ENCODE measurements around the gene PCNX1. TPM values are rescaled to one million over a fixed set of nuclear protein-coding genes. Genes with fewer than 3 reads are reported as not detected.

PCNX1 gene
- total and polyA plus RNA-seq, 2 of the 4 experiments (the other 2 are of a cell fraction), result 15.0 to 43.7 TPM

GRCh38 chr14:71148627-71149026, 241.4 kb downstream of the PCNX1 start:
- ATAC-seq (ENCODE audit: low read depth) (no peak), DNase-seq (no peak)
- H2BK120ac ChIP-seq (ENCODE audit: low read depth, low read length), result no peak overlapping the region
- H3K36me3 ChIP-seq (ENCODE audit: control insufficient read depth, insufficient read depth, low read length), result no peaks in the 10 kb centered on the region
- no peak overlapping the region for H3K4me3 ChIP-seq (ENCODE audit: insufficient read depth, low read depth, low read length)
- in situ Hi-C loops (cut with MboI; ENCODE audit: low sequenced_read_pairs), result loop anchor here (10.0 kb wide), 1 partner anchor 166 kb away; no protein-coding TSS in a partner anchor
- H3K9ac ChIP-seq (ENCODE audit: low read depth, low read length), result no peak overlapping the region
- dilution Hi-C loops (cut with HindIII; ENCODE audit: low sequenced_read_pairs, unreplicated experiment), result no loop called here
- TF ChIP-seq USF2 (IDR thresholded peaks at IDR 0.05; ENCODE audit: low read depth, low read length) (no peak), MAFK (IDR thresholded peaks at IDR 0.05; ENCODE audit: low read depth, low read length) (no peak)
- no peak overlapping the region for H2AK9ac ChIP-seq (replicated peaks; ENCODE audit: low read depth, low read length, poor library complexity)
- peaks cover 2% of the 10 kb centered on the region; the same call in 1 of the 2 replicates for H3K4me1 ChIP-seq (ENCODE audit: control insufficient read depth, insufficient read depth, low read length)
- no peaks in the 10 kb centered on the region for H4K20me1 ChIP-seq (ENCODE audit: insufficient read depth, low read length)
- no peak overlapping the region for H3K27ac ChIP-seq (ENCODE audit: insufficient read depth, low read length)
- H2BK5ac ChIP-seq (ENCODE audit: low read depth, low read length, poor library complexity, severe bottlenecking), result no peak overlapping the region
- no peak overlapping the region for H4K5ac ChIP-seq (ENCODE audit: low read depth, low read length)
- no peak overlapping the region for H3K4ac ChIP-seq (ENCODE audit: low read depth, low read length)
- no peak overlapping the region for H4K8ac ChIP-seq (ENCODE audit: low read depth in 2 of 2, low read length in 2 of 2)
- H2BK15ac ChIP-seq (ENCODE audit: low read depth, low read length), result no peak overlapping the region
- no peak overlapping the region for H2AFZ ChIP-seq (replicated peaks; ENCODE audit: low read length, poor library complexity)
- ChIA-PET POLR2A (ENCODE audit: unreplicated experiment) (no interaction called here), CTCF (no interaction called here)
- intact Hi-C loops (cut with micrococcal nuclease), result no loop called here
- H3K79me1 ChIP-seq (ENCODE audit: low read depth in 1 of 2, low read length in 2 of 2), result no peaks in the 10 kb centered on the region
- no peak overlapping the region for H3K4me2 ChIP-seq (ENCODE audit: low read depth, low read length)
- H3K9me3 ChIP-seq (ENCODE audit: control insufficient read depth, insufficient read depth, low read length), result peaks cover 13% of the 10 kb centered on the region
- no peak overlapping the region for H4K91ac ChIP-seq (ENCODE audit: insufficient read depth, low read depth, low read length)
- H3K18ac ChIP-seq (ENCODE audit: low read depth, low read length), result no peak overlapping the region
- H3K56ac ChIP-seq (ENCODE audit: extremely low read depth, insufficient read depth, low read length), result no peak overlapping the region
- H3K9me1 ChIP-seq (ENCODE audit: insufficient read depth, low read length), result no peaks in the 10 kb centered on the region; the same call in 1 of the 2 replicates
- WGBS, 2 experiments (ENCODE audit: extremely low coverage in 2 of 2, insufficient read length in 1 of 2), result no CpG with 5 or more reads among the region's 3 CpGs
- no peak overlapping the region for H2BK20ac ChIP-seq (ENCODE audit: low read depth, low read length)
- H3K23ac ChIP-seq (ENCODE audit: low read depth, low read length), result no peak overlapping the region
- no peak overlapping the region for H2AK5ac ChIP-seq (ENCODE audit: low read depth, low read length)
- H3K27me3 ChIP-seq (ENCODE audit: control insufficient read depth, insufficient read depth, low read length), result no peaks in the 10 kb centered on the region
- no TSS peak for BruUV-seq (replicated peaks)
- no peak overlapping the region for H3K14ac ChIP-seq (replicated peaks; ENCODE audit: low read depth, low read length)
